HG03060 (cell line): Measurements from ENCODE around the gene ABHD8.

Source experiments
- ATAC-seq: cut with Tn5 transposase; IDR thresholded peaks from one replicate; pipeline ENCODE4 v1.9.1; 2021; ENCODE audit warnings: low read depth, moderate number of reproducible peaks; ENCODE audit not compliant: unreplicated experiment

Gene ABHD8

GRCh38 chr19:17244618-17245534 lies 58.3 kb downstream of the ABHD8 start:
- ATAC-seq: no peak

- no peak for ATAC-seq
Measured at GRCh38 chr19:17243830-17244617, 59.2 kb downstream of the ABHD8 start.

GRCh38 chr19:17243211-17243829 lies 59.9 kb downstream of the ABHD8 start:
- ATAC-seq: no peak

- no peak for ATAC-seq
Measured at GRCh38 chr19:17242431-17243208, 60.6 kb downstream of the ABHD8 start.
